Esophagus (tissue), 2 donors: ENCODE measurements around the gene UFD1. TPM values are rescaled to one million over a fixed set of nuclear protein-coding genes. Genes with fewer than 3 reads are reported as not detected.

Source experiments
- H3K27ac ChIP-seq, 2 donors: one replicate each; pipeline ENCODE4 v1.5.1; 2013; ENCODE audit warnings: low read depth in 2 of 2, mild to moderate bottlenecking in 2 of 2, inconsistent platforms in 1 of 2, low read length in 1 of 2, moderate library complexity in 1 of 2
- H3K27me3 ChIP-seq, 2 donors: one replicate each; pipeline ENCODE4 v1.6.1; 2013; ENCODE audit warnings: low read length in 2 of 2, control low read depth in 1 of 2, mild to moderate bottlenecking in 1 of 2; ENCODE audit not compliant: insufficient read depth in 2 of 2, control insufficient read depth in 1 of 2
- H3K36me3 ChIP-seq, 2 donors: one replicate each; pipeline ENCODE4 v1.6.1; 2013; ENCODE audit warnings: low read length in 1 of 2; ENCODE audit not compliant: control insufficient read depth in 2 of 2, insufficient read depth in 2 of 2
- H3K4me1 ChIP-seq, 2 donors: one replicate each; pipeline ENCODE4 v1.6.1; 2013; ENCODE audit warnings: low read length in 1 of 2; ENCODE audit not compliant: control insufficient read depth in 2 of 2, insufficient read depth in 2 of 2
- H3K4me3 ChIP-seq, 2 donors: one replicate each; pipeline ENCODE4 v1.5.1; 2013; ENCODE audit warnings: low read length in 2 of 2, mild to moderate bottlenecking in 2 of 2, low read depth in 1 of 2, moderate library complexity in 1 of 2
- H3K9me3 ChIP-seq, 2 donors: one replicate each; pipeline ENCODE4 v1.6.1; 2013; ENCODE audit warnings: mild to moderate bottlenecking in 2 of 2, low read depth in 1 of 2, low read length in 1 of 2, moderate library complexity in 1 of 2; ENCODE audit not compliant: control insufficient read depth in 2 of 2, insufficient read depth in 1 of 2
- WGBS, 2 donors: extraction: QIAGEN DNeasy Blood & Tissue Kit; methylation state at CpG; one replicate each; pipeline ENCODE4 v1.1.7; 2013; 5-methylcytosine and 5-hydroxymethylcytosine counted together
- polyA plus RNA-seq, 2 donors: library from polyadenylated mRNA; stranded (reverse); fragments of 200-250 nt; gene quantifications; one replicate each; pipeline ENCODE4 v1.2.3, GENCODE V29; 2013
- donor health status: healthy with polysubstance abuse.
- donor health status: Bipolar disorder and iron deficiency.

The UFD1 gene
- polyA plus RNA-seq, 2 donors = 59.7 to 78.3 TPM

DNA sequence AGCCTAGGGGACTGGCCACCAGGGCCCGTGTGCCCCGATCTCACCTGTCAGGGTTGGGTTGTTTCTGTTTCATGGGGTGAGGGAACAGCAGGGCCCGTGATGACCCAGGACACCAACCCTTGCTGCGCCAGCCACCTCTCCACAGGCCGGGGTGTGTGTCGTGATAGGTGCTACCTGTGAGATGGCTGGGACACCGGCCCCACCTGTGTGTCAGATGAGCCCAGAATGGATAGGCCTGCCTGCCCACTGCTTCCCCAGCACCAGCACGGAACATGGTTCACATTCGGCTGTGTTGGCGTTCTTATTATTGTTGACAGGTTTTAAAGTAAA lies 38.1 kb upstream of the UFD1 start:
- Histone ChIP-seq H3K9me3 (peaks cover 0 to 1% of the 10 kb centered on the region in 2 donors), H3K27me3 (no peaks in the 10 kb centered on the region), H3K36me3 (peaks cover 0 to 4% of the 10 kb centered on the region in 2 donors), H3K4me1 (no peaks in the 10 kb centered on the region), H3K27ac (no peak overlapping the region), H3K4me3 (no peak overlapping the region)
- WGBS, 2 donors = 95 to 97% methylated on average over 10 of the region's 10 CpGs

DNA sequence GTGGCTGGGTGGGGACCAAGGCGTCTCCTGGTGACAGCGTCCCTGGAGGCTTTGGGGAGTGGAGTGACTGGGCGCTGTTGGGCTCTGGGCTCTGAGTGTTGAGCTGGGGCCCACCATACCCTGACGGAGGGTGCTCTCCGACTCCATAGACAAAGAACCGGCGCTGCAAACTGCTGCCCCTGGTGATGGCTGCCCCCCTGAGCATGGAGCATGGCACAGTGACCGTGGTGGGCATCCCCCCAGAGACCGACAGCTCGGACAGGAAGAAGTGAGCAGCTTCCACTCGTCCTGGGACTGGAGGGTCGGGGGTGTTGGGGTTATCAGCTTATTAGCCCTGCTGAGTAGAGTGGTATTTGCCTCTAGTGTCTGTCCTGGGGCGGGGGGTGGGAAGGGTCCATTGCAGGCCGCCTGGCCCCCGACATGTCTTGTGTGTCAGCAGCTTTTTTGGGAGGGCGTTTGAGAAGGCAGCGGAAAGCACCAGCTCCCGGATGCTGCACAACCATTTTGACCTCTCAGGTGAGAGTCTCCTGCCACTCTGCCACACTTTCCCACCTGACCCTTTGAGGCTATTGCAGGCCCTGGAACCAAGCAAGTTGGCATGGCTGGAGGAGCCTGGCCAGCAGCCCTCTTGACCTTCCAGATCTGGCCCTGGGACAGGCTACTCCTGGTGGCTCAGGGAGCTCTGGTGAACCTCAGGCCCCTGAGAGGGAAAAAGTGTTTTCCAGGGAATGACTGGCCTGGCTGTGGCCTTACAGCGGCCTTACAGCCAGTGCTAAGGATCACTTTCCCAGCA lies 37.6 kb upstream of the UFD1 start:
- Histone ChIP-seq H3K27ac (no peak overlapping the region), H3K4me3 (no peak overlapping the region), H3K4me1 (no peaks in the 10 kb centered on the region), H3K27me3 (no peaks in the 10 kb centered on the region), H3K36me3 (peaks cover 0 to 4% of the 10 kb centered on the region in 2 donors), H3K9me3 (peaks cover 0 to 1% of the 10 kb centered on the region in 2 donors)
- 95 to 96% methylated on average over 19 of the region's 19 CpGs for WGBS, 2 donors

DNA sequence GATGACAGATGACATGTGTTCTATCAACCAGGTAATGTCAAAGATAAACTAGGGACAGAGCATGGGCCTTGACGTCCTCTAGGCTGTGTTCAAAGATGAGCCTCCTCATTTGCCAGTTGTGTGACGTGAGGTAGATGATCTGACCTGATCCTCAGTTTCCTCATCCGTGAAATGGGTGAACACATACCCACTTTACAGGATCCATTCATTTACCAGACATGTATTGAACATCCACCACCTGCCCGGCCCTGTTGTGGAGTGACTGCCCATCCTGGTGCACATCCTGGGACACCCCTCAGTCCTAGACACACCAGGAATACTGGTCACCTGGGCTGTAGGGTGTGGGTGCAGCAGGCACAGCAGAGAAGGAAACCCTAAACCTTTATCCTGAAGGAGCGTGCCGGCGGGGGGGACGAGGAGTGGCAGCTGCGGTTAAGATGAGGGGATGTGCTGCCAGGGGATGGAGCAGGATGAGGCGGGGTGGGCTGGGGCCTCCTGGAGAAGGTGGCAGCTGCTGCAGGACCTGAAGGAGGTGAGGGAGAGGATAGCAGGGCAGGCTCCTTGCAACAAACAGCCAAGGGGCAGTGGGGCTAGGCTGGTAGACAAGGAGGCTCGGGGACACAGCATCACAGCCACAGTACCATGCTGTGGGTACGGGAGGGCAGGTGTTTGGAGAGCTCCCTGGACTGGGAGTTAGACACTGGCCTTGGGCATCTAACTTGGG lies 36.8 kb upstream of the UFD1 start:
- WGBS, 2 donors = 96 to 98% methylated on average over 12 of the region's 12 CpGs
- H3K27ac ChIP-seq = no peak overlapping the region
- H3K4me3 ChIP-seq = no peak overlapping the region
- H3K4me1 ChIP-seq = no peaks in the 10 kb centered on the region
- H3K9me3 ChIP-seq = peaks cover 0 to 1% of the 10 kb centered on the region in 2 donors
- H3K27me3 ChIP-seq = no peaks in the 10 kb centered on the region
- peaks cover 0 to 4% of the 10 kb centered on the region in 2 donors for H3K36me3 ChIP-seq

DNA sequence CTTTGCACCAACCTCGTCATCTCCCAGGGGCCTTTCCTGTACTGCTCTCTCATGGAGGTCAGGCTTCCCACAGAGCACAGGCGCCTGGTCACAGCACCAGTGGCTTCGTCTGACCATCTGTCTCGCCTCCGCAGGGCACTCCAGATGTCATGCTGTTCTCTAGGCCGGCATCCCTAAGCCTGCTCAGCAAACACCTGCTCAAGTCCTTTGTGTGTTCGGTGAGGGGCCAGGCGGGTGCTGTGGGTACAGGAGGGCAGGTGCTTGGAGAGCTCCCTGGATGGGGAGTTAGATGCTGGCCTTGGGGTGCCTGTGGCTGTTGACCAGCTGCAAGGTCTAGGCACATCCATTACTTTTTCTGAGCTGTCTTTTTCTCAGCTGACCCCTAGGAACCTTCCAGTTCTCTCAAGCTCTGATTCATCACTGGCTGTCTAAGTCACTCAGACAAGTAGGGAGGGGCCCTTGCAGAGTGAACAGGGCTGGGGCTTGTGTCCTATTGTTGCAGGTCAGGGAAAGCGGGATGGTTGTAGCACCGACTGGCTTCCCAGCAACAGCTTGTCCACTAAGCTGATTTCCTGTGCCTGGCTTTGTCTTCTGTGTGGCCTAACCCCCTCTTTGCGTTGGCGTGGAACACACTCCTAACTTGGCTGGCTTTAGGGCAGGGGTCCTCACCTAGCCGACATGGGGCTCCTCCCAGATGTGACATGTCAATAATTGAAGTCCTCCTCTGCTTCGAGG lies 36.0 kb upstream of the UFD1 start:
- no peaks in the 10 kb centered on the region for H3K4me1 ChIP-seq
- WGBS, 2 donors = 88 to 89% methylated on average over 14 of the region's 14 CpGs
- H3K27ac ChIP-seq = no peak overlapping the region
- peaks cover 0 to 1% of the 10 kb centered on the region in 2 donors for H3K9me3 ChIP-seq
- H3K4me3 ChIP-seq = no peak overlapping the region
- H3K27me3 ChIP-seq = no peaks in the 10 kb centered on the region
- H3K36me3 ChIP-seq = peaks cover 0 to 4% of the 10 kb centered on the region in 2 donors

DNA sequence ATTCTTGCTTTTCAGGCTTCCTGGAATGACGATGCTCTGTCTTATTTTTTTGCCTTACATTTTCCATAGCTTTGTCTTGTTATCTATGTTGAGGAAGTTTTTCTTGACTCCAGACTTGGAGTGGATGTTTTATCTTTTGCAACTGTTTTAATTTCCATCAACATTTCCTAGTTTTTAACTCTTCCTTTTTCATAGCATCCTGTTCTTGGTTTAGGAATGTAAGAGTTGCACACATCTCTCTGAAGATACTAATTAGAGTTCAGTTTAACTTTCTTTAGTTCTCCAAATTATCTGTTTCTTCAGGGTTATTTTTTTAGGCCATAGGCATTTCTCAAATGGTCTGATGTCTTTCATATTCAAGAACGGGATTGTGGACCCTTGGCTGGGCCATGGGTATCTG lies 34.8 kb upstream of the UFD1 start:
- no peaks in the 10 kb centered on the region for H3K27me3 ChIP-seq
- peaks cover 0 to 1% of the 10 kb centered on the region in 2 donors for H3K9me3 ChIP-seq
- no peak overlapping the region for H3K27ac ChIP-seq
- H3K4me3 ChIP-seq = no peak overlapping the region
- 61 to 71% methylated on average over 2 of the region's 2 CpGs for WGBS, 2 donors
- H3K4me1 ChIP-seq = no peaks in the 10 kb centered on the region
- peaks cover 0 to 4% of the 10 kb centered on the region in 2 donors for H3K36me3 ChIP-seq

DNA sequence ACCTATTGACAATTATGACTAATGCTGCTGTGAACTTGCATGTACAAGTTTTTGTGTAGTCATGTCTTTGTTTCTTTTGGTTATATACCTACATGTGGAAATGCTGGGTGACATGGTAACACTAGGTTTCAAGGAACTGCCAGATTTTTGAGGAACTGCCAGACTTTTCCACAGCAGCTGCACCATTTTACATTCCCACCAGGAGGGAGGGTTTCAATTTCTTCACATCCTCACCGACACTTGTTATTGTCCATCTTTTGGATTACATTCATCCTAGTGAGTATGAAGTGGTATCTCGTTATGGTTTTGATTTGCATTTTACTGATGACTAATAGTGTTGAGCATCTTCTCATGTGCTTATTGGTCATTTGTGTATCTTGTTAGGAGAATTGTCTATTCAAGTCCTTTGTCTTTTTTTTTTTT lies 31.9 kb upstream of the UFD1 start:
- 52 to 61% methylated on average over 2 of the region's 2 CpGs for WGBS, 2 donors
- H3K4me3 ChIP-seq = no peak overlapping the region
- H3K27me3 ChIP-seq = no peaks in the 10 kb centered on the region
- H3K27ac ChIP-seq = no peak overlapping the region
- H3K9me3 ChIP-seq = peaks cover 0 to 1% of the 10 kb centered on the region in 2 donors
- peaks cover 0 to 2% of the 10 kb centered on the region in 2 donors for H3K4me1 ChIP-seq
- H3K36me3 ChIP-seq = peaks cover 0 to 2% of the 10 kb centered on the region in 2 donors

DNA sequence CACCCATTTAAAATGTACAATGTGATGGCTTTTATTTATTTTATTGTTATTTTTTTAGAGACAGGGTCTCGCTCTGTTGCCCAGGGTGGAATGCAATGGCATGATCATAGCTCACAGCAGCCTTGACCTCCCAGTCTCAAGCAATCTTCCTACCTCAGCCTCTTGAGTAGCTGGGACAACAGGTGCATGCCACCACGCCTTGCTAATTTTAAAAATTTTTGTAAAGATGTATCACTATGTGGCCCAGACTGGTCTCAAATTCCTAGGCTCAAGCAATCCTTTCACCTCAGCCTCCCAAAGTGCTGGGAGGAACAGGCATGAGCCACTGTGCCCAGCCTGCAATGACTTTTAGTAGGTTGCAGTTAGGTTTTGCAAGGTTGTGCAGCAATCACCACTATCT lies 30.9 kb upstream of the UFD1 start:
- H3K9me3 ChIP-seq = peaks cover 0 to 1% of the 10 kb centered on the region in 2 donors
- peaks cover 0 to 2% of the 10 kb centered on the region in 2 donors for H3K4me1 ChIP-seq
- no peak overlapping the region for H3K4me3 ChIP-seq
- no peak overlapping the region for H3K27ac ChIP-seq
- no peaks in the 10 kb centered on the region for H3K27me3 ChIP-seq
- H3K36me3 ChIP-seq = peaks cover 0 to 2% of the 10 kb centered on the region in 2 donors
- WGBS, 2 donors = 95 to 100% methylated on average over 2 of the region's 2 CpGs

DNA sequence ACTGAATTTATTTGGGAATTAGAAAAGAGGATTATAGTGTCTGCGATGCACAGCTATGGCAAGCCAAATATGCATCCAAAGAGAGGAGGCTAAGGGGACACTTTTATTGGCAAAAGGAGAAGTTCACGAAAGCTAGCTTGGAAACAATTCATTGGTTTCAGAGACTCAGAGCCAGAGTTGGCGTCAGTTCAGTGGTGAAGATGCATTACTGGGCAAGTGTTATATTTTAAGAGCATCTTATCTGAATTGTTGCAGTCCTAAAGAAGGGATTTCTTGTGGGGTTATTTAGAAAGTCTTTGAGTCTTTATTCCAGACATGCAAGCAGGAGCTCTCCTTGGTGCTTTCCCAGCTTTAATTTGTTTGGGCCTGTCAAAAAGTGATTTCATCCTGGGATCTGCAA lies 30.2 kb upstream of the UFD1 start:
- Histone ChIP-seq H3K27me3 (no peaks in the 10 kb centered on the region), H3K4me1 (peaks cover 0 to 2% of the 10 kb centered on the region in 2 donors), H3K9me3 (peaks cover 0 to 1% of the 10 kb centered on the region in 2 donors), H3K4me3 (no peak overlapping the region), H3K36me3 (no peaks in the 10 kb centered on the region), H3K27ac (no peak overlapping the region)
- 67 to 79% methylated on average over 3 of the region's 3 CpGs for WGBS, 2 donors

DNA sequence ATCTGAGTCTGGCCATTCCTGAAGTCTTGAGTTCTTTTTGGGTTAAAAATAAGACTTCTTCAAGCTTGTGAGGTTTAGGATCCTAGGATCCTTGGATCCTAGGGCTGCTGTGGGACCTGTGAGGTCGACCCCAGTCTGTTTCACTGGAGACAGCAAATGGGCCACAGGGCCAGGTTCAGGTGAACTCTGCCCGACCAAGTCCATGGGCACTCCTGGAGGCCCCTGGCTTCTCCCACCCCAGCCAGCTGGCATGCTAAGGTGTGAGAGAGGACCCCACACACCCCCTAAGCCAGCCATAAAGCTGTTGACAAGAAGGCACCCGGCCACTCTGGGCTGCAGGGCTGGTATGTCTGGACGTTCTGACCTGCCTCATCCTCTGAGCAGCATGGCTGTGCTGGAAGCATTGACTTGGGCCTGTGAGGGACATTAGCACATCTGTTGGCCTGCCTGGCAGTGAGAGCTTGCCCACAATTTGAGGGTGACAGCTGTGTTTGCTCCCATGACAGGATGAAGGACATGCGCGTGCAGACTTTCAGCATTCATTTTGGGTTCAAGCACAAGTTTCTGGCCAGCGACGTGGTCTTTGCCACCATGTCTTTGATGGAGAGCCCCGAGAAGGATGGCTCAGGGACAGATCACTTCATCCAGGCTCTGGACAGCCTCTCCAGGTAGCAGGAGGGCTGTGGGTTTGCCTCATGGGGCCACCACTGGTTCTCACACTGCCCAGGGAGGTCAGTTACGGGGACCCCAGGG lies 29.2 kb upstream of the UFD1 start:
- H3K9me3 ChIP-seq = no peaks in the 10 kb centered on the region
- H3K4me3 ChIP-seq = no peak overlapping the region
- no peaks in the 10 kb centered on the region for H3K27me3 ChIP-seq
- 93 to 94% methylated on average over 10 of the region's 10 CpGs for WGBS, 2 donors
- H3K36me3 ChIP-seq = no peaks in the 10 kb centered on the region
- peaks cover 0 to 2% of the 10 kb centered on the region in 2 donors for H3K4me1 ChIP-seq
- no peak overlapping the region for H3K27ac ChIP-seq
